Activated CD8-positive, alpha-beta memory T cell treated with anti-CD3 and anti-CD28 coated beads, Interleukin-2, amount 50 U/mL, for 24 hours (primary cell): Measurements from ENCODE around the gene KLF18.
"Not testable (repeated sequence)": the region's sequence is repeated elsewhere in the genome, so short reads cannot be mapped to it uniquely, and the experiment has no call there.

Experiments used
- DNase-seq: peaks from one replicate; pipeline ENCODE4 v3.0.0-alpha.2; 2020; ENCODE audit errors: extremely low read depth

The KLF18 gene

DNA sequence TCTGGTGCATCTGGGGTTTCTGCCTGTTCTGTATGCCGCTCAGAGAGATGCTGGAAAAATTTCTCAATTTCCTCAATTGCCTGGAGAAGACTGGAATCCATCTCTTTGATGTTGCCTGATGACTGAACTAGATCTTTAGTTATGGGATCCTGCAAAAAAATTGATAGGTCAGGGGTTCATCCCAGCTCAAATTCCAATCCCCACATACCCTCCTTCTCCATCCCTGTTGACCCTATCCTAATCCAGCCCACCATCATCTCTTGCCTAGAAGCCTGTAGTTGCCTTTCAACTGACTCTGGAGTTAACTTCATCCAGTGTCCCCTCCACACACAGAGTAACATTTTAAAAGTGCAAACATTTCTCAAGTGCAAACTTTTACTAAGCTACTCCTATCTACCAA is at the start of gene KLF18:
TSS of gene KLF18 (minus strand) at position 101 of the 400 bp plus-strand sequence. CDS start at position 101, 0 bp downstream.
- no peak for DNase-seq

GRCh38 chr1:44174630-44175029 is 33.2 kb upstream of the KLF18 start:
- no peak for DNase-seq

GRCh38 chr1:44170281-44170823 is 28.9 kb upstream of the KLF18 start:
- DNase-seq = no peak

- DNase-seq = no peak
These were observed 27.2 kb upstream of the KLF18 start for GRCh38 chr1:44168520-44169098.

GRCh38 chr1:44161546-44161945 is 20.1 kb upstream of the KLF18 start:
- DNase-seq = no peak

DNA sequence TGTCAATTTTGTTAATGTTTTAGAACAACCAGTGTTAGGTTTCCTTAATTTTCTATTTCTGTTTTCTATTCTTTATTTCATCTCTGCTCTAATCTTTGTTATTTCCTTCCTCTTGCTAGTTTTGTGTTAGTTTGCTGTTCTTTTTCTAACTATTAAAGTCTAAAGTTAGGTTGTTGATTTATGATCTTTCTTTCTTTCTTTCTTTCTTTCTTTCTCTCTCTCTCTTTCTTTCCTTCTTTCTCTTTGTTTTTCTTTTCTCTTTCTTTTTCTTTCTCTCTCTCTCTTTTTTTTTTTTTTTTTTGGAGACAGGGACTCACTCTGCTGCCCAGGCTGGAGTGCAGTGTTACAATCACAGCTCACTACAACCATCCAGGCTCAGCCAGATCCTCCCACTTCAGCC is 17.4 kb upstream of the KLF18 start:
- DNase-seq = no peak

DNA sequence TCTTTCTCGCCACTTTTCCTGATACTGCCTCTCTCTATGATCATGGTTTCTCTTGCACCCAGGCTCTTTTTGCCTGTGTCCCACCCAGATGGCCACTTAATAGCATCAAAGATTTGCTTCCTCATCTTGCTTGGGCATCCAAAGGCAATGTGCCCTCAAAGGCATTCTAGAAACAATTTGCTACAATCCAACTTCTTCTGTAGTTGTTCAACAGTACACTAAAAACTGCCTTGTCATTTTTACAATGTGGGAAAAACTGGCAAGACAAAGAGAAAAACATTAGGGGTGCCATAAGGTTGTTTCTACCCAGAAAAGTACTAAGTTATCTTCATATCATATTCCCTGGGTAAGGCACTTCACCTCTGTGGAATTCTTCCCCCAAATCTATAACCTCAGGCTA is 16.5 kb upstream of the KLF18 start:
- DNase-seq = no peak

DNA sequence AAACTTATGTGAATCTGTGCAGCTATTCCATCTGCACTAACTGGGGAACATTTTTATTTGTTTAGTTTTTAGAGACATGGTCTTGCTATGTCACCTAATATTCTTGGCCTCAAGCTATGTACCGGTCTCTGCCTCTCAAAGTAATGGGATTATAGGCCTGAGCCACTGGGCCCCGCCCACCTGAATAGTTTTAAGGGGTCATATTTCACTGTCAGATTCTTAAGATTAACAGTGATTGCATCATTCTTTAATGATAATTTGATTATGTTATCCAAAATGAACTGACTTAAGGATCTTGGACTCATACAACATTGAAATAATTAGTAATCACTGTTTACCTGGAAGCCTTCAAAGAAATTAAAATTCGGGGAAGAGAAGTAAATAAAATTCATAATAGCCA is 12.6 kb upstream of the KLF18 start:
- DNase-seq = no peak

DNA sequence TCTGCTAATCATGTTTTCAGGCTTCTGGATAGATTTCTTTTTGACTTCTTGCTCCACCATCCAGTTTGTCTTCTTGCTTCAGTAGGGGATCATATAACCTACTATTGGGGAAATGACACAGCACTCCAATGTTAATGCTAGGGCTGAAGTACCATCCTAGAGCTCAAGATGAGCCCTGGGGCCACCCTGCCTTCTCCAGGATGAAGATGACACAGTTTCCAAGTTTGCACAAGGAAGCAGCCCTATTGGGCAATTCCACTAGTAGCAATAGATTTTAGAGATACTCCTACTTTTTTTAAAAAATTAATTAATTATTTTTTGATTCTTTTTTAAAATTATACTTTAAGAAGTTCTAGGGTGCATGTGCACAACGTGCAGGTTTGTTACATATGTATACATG is 11.3 kb upstream of the KLF18 start:
- no peak for DNase-seq

GRCh38 chr1:44151808-44152207 is 10.4 kb upstream of the KLF18 start:
- no peak for DNase-seq

DNA sequence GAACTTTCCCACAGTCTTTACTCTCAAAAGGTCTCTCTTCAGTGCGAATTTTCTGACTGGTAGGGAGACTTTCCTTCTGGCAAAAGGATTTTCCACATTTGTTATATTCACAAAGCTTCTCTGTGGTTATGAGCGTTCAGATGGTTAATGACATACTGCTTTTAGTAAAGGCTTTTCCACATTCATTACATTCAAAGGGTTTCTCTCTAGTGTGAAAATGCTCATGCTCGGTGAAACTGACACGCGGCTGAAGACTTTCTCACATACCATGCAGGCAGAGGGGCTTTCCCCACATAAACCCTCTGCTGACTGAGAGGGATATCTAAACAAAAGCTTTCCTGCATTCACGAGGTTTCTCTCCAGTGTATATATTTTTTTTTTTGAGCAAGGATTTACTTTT is 9.9 kb upstream of the KLF18 start:
- DNase-seq = no peak

DNA sequence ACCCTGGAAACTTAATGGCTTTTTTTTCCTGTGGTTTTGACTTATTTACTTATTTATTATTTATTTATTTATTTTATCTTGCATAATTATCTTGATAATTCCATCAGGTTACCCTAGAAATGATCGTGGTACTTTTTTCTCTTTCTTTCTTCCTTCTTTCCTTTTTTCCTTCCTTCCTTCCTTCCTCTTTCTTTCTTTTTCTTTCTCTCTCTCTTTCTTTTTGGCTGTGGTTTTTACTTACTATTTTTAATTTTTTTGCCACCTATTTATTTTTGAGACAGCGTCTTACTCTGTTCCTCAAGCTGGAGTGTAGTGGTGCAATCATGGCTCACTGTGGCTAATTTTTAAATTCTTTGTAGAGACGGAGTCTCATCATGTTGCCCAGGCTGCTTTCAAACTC is 6.2 kb upstream of the KLF18 start:
- DNase-seq = no peak

DNA sequence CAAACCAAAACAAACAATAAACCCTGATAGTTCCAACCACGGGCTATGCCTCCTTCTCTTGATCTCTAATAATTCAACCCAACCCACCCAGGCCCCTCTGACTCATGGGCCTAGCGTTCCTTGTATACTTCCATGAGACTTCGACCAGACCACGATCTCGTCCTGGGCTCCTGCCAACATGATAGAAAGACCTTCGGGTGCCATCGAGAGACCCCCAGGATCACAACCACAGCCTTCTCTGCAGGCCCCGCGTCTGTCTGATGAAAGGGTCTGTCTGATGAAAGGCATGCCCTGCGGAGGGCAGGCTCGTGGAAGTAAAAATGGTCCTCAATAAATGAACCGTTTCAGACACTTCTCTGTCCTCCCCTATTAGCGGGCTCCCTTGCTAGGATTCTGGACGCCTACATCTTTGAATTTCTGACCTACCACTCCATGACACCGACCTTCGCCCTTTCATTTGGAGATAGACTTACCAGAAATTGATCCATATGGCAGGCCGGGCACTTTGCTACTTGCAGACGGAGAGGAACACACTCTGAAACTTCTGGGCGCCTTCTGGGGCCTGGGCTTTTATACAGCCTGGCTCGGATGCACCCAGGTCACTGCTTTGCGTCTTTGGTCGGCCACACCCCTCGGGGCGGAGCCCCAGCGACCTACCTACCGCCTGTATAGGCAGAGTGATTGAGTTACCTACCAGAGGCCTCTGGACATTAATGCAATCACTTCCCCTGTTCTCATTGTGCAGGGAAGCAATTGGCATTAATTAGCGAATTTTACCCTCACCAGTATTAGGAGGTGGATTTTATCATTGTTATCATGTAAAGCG is 5.3 kb upstream of the KLF18 start:
- DNase-seq = no peak

DNA sequence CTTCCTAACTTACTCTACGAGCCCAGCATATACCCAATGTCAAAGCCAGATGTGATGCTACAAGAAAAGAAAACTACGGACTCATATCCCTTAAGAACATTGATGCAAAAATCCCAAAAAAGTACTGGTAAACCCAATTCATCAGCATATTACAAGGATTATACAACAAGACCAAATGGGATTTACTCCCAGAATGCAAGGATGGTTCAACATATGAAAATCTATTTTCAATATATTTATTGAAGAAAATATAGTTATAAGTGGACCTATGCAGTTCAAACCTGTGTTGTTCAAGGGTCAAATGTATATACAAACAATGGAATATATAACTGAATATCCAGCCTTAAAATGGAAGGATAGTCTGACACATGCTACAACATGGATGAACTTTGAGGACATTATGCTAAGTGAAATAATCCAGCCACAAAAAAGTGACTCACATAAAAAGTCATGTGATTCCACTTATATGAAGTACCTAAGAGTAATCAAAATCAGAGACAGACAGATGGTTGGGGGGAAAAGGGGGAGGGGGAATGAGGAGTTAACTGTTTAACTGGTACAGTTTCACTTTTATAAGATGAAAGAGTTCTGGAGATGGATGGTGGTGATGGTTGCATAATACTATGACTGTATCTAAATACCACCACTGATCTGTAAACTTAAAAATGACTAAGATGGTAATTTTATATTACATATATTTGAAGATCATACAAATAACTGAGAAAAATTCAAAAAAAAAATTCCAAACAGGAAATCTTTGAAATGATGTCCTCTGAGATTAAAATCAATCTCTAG is 3.7 kb upstream of the KLF18 start:
- DNase-seq = no peak

DNA sequence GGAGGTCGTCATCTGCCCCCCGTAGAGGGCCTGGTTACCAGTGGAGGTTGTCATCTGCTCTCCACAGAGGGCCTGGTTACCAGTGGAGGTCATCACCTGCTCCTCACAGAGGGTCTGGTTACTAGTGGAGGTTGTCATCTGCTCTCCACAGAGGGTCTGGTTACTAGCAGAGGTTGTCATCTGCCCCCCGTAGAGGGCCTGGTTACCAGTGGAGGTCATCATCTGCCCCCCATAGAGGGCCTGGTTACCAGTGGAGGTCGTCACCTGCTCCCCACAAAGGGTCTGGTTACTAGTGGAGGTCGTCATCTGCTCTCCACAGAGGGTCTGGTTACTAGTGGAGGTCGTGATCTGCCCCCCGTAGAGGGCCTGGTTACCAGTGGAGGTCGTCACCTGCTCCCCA is 1.9 kb downstream of the KLF18 start:
- not testable (repeated sequence) for DNase-seq

DNA sequence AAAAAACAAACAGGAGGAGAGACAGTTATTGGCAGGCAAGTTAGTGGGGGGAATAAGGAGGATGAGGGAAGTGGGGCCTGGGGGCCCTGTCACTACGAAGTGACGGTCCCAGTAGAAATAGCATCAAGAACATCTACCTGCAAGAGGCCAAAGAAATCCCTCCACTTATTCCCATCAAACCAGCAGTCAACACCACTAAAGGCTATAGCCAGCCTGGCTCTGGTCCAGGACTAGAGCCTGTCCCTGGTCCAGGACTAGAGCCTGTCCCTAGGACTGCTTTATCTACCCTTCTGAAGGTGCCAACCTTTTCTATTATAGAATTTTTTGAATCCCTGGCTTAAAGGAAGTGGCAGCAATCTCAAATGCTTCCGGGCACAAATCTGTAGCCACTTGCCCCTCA is 3.2 kb downstream of the KLF18 start:
- DNase-seq = no peak

DNA sequence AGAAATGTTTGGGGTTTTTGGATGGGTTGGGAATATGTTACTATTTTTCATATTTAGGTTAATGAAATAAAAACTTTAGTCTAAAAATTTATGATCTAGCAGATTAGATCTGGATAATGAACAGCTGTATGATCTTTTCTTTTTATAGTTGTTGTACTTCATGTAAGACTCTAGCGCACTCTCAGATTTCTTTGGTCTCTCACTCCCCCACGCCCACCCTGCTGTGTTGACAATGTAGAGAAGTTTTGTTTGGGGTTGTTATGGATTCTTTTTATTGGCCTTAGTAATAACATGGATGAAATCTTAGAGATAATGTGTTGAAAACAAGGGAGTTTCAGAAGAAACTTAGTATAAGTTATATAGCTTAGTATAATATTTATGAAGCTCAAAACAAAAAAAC is 5.5 kb downstream of the KLF18 start:
- DNase-seq = no peak

DNA sequence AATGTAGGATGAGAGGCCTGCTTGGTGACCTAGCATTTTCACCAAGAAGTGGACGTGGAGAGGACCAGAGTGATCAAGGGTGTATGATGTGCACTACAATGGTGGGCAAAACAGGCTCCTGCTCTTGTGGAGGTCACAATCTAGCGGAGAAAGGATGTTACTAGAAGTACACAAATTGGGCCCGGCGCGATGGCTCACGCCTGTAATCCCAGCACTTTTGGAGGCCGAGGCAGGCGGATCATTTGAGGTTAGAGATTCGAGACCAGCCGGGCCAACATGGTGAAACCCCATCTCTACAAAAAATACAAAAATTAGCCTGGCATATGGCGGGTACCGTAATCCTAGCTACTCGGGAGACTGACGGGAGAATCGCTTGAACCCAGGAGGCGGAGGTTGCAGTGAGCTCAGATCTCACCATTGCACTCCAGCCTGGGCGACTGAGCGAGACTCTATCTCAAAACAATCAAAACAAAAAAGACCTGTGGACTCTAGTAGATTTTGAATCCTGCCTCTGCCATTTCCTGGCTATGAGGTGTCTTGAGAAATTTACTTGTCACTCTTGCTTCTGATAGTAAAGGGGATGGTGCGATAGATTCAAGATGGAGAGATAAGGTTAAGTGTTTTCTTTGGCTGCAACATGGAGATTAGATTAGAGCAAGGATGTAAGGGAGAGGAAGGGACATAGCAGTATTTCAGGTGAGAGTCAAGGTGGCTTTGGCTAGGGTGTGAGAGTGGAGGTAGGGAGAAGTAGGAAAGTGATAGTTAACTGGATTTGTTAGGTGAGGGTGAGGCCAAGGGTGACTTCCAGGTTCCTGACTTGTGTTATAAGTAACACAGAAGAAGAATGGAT is 7.1 kb downstream of the KLF18 start:
- DNase-seq = no peak

GRCh38 chr1:44131411-44131810 is 10.0 kb downstream of the KLF18 start:
- no peak for DNase-seq

DNA sequence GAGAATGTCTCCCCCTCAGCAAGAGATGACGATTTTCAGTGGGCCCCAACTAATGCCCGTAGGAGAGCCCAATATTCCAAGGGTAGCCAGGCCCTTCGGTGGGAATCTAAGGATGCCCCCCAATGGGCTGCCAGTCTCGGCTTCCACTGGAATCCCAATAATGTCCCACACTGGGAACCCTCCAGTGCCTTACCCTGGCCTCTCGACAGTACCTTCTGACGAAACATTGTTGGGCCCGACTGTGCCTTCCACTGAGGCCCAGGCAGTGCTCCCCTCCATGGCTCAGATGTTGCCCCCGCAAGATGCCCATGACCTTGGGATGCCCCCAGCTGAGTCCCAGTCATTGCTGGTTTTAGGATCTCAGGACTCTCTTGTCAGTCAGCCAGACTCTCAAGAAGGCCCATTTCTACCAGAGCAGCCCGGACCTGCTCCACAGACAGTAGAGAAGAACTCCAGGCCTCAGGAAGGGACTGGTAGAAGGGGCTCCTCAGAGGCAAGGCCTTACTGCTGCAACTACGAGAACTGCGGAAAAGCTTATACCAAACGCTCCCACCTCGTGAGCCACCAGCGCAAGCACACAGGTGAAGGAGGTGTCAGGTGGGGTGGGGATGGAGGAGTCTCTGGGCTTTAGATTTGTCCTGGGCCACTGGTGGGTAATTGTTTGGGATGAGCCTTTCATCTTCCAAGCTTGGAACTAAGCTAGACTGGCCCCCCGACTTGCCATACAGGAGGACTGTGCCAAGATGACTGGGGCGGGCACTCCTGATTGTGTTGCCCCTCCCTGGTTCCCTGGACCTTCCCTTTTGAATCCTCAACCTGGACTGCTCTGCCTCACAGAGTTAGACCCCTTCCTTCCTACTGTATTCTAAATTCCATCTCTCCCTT is 11.6 kb downstream of the KLF18 start:
- no peak for DNase-seq
